ENCODE data around the gene MYBPC2.

MYBPC2 gene

GRCh38 chr19:50418176-50419021 lies 14.3 kb upstream of the MYBPC2 start, which contains the start of gene SPIB:
Gene SPIB (plus strand): TSS chr19:50418938. CDS start chr19:50418963, 25 bp downstream.
- Histone ChIP-seq H3K9me3 (ENCODE audit: control insufficient read depth in 2 of 2, low read length in 2 of 2) (no peaks in the 10 kb centered on the region), H3K27me3 (ENCODE audit: control insufficient read depth in 2 of 2, insufficient read depth in 2 of 2, low read length in 2 of 2) (peaks cover 7 to 23% of the 10 kb centered on the region in 2 donors), H3K9ac (ENCODE audit: low read depth in 1 of 2, low read length in 2 of 2) (peak within 1 kb of the TSS; percentile 8 to 48), H3K4me3 (ENCODE audit: low read length in 2 of 2) (peak within 1 kb of the TSS; percentile 28 to 65), H3K4me1 (ENCODE audit: control insufficient read depth in 2 of 2, insufficient read depth in 2 of 2, low read length in 2 of 2) (peaks cover 0 to 10% of the 10 kb centered on the region in 2 donors), H3K27ac (ENCODE audit: low read depth in 2 of 2, low read length in 2 of 2) (peak within 1 kb of the TSS; percentile 32 to 37), H3K36me3 (ENCODE audit: control insufficient read depth in 2 of 2, insufficient read depth in 2 of 2, low read length in 2 of 2) (no peaks in the 10 kb centered on the region)

GRCh38 chr19:50419022-50419579 lies 13.6 kb upstream of the MYBPC2 start:
- H3K36me3 ChIP-seq (ENCODE audit: control insufficient read depth in 2 of 2, insufficient read depth in 2 of 2, low read length in 2 of 2) = peaks cover 0 to 1% of the 10 kb centered on the region in 2 donors
- H3K27me3 ChIP-seq (ENCODE audit: control insufficient read depth in 2 of 2, insufficient read depth in 2 of 2, low read length in 2 of 2) = peaks cover 7 to 23% of the 10 kb centered on the region in 2 donors

GRCh38 chr19:50419580-50420035 lies 13.1 kb upstream of the MYBPC2 start:
- Histone ChIP-seq H3K27ac (ENCODE audit: low read depth in 2 of 2, low read length in 2 of 2) (peak overlapping the region; percentile 32 to 37), H3K9me3 (ENCODE audit: control insufficient read depth in 2 of 2, low read length in 2 of 2) (no peaks in the 10 kb centered on the region), H3K36me3 (ENCODE audit: control insufficient read depth in 2 of 2, insufficient read depth in 2 of 2, low read length in 2 of 2) (peaks cover 0 to 2% of the 10 kb centered on the region in 2 donors), H3K27me3 (ENCODE audit: control insufficient read depth in 2 of 2, insufficient read depth in 2 of 2, low read length in 2 of 2) (peaks cover 7 to 23% of the 10 kb centered on the region in 2 donors), H3K4me3 (ENCODE audit: low read length in 2 of 2) (peak overlapping the region; percentile 28 to 65), H3K9ac (ENCODE audit: low read depth in 1 of 2, low read length in 2 of 2) (no peak overlapping the region), H3K4me1 (ENCODE audit: control insufficient read depth in 2 of 2, insufficient read depth in 2 of 2, low read length in 2 of 2) (peaks cover 0 to 10% of the 10 kb centered on the region in 2 donors)

More at GRCh38 chr19:50419022-50419579, 13.6 kb upstream of the MYBPC2 start:
- Histone ChIP-seq H3K9ac (ENCODE audit: low read depth in 1 of 2, low read length in 2 of 2) (peak overlapping the region; percentile 8 to 48), H3K9me3 (ENCODE audit: control insufficient read depth in 2 of 2, low read length in 2 of 2) (no peaks in the 10 kb centered on the region), H3K4me1 (ENCODE audit: control insufficient read depth in 2 of 2, insufficient read depth in 2 of 2, low read length in 2 of 2) (peaks cover 0 to 10% of the 10 kb centered on the region in 2 donors), H3K4me3 (ENCODE audit: low read length in 2 of 2) (peak overlapping the region; percentile 28 to 65), H3K27ac (ENCODE audit: low read depth in 2 of 2, low read length in 2 of 2) (peak overlapping the region; percentile 32 to 37)

- Histone ChIP-seq H3K4me3 (ENCODE audit: low read length in 2 of 2) (peak overlapping the region in 1 of 2 donors; percentile 65), H3K27ac (ENCODE audit: low read depth in 2 of 2, low read length in 2 of 2) (no peak overlapping the region), H3K27me3 (ENCODE audit: control insufficient read depth in 2 of 2, insufficient read depth in 2 of 2, low read length in 2 of 2) (peaks cover 7 to 23% of the 10 kb centered on the region in 2 donors)
These were observed 12.6 kb upstream of the MYBPC2 start for GRCh38 chr19:50420127-50420526.

GRCh38 chr19:50420808-50421207 lies 11.9 kb upstream of the MYBPC2 start:
- H3K4me3 ChIP-seq (ENCODE audit: low read length in 2 of 2) = no peak overlapping the region
- peaks cover 0 to 2% of the 10 kb centered on the region in 2 donors for H3K36me3 ChIP-seq (ENCODE audit: control insufficient read depth in 2 of 2, insufficient read depth in 2 of 2, low read length in 2 of 2)
- no peak overlapping the region for H3K27ac ChIP-seq (ENCODE audit: low read depth in 2 of 2, low read length in 2 of 2)
- no peak overlapping the region for H3K9ac ChIP-seq (ENCODE audit: low read depth in 1 of 2, low read length in 2 of 2)
- H3K9me3 ChIP-seq (ENCODE audit: control insufficient read depth in 2 of 2, low read length in 2 of 2) = no peaks in the 10 kb centered on the region
- H3K27me3 ChIP-seq (ENCODE audit: control insufficient read depth in 2 of 2, insufficient read depth in 2 of 2, low read length in 2 of 2) = peaks cover 7 to 23% of the 10 kb centered on the region in 2 donors
- peaks cover 0 to 8% of the 10 kb centered on the region in 2 donors for H3K4me1 ChIP-seq (ENCODE audit: control insufficient read depth in 2 of 2, insufficient read depth in 2 of 2, low read length in 2 of 2)

More at GRCh38 chr19:50420127-50420526, 12.6 kb upstream of the MYBPC2 start:
- Histone ChIP-seq H3K4me1 (ENCODE audit: control insufficient read depth in 2 of 2, insufficient read depth in 2 of 2, low read length in 2 of 2) (peaks cover 0 to 9% of the 10 kb centered on the region in 2 donors), H3K9me3 (ENCODE audit: control insufficient read depth in 2 of 2, low read length in 2 of 2) (no peaks in the 10 kb centered on the region), H3K9ac (ENCODE audit: low read depth in 1 of 2, low read length in 2 of 2) (no peak overlapping the region), H3K36me3 (ENCODE audit: control insufficient read depth in 2 of 2, insufficient read depth in 2 of 2, low read length in 2 of 2) (peaks cover 0 to 2% of the 10 kb centered on the region in 2 donors)

- Histone ChIP-seq H3K27ac (ENCODE audit: low read depth in 2 of 2, low read length in 2 of 2) (no peak overlapping the region), H3K9me3 (ENCODE audit: control insufficient read depth in 2 of 2, low read length in 2 of 2) (no peaks in the 10 kb centered on the region), H3K9ac (ENCODE audit: low read depth in 1 of 2, low read length in 2 of 2) (no peak overlapping the region), H3K36me3 (ENCODE audit: control insufficient read depth in 2 of 2, insufficient read depth in 2 of 2, low read length in 2 of 2) (peaks cover 0 to 2% of the 10 kb centered on the region in 2 donors), H3K4me1 (ENCODE audit: control insufficient read depth in 2 of 2, insufficient read depth in 2 of 2, low read length in 2 of 2) (no peaks in the 10 kb centered on the region), H3K27me3 (ENCODE audit: control insufficient read depth in 2 of 2, insufficient read depth in 2 of 2, low read length in 2 of 2) (peaks cover 7 to 23% of the 10 kb centered on the region in 2 donors), H3K4me3 (ENCODE audit: low read length in 2 of 2) (no peak overlapping the region)
These were observed 10.1 kb upstream of the MYBPC2 start for GRCh38 chr19:50422397-50423278.

- Histone ChIP-seq H3K27me3 (ENCODE audit: control insufficient read depth in 2 of 2, insufficient read depth in 2 of 2, low read length in 2 of 2) (peaks cover 7 to 17% of the 10 kb centered on the region in 2 donors), H3K36me3 (ENCODE audit: control insufficient read depth in 2 of 2, insufficient read depth in 2 of 2, low read length in 2 of 2) (peaks cover 0 to 2% of the 10 kb centered on the region in 2 donors), H3K27ac (ENCODE audit: low read depth in 2 of 2, low read length in 2 of 2) (no peak overlapping the region), H3K9ac (ENCODE audit: low read depth in 1 of 2, low read length in 2 of 2) (no peak overlapping the region), H3K4me1 (ENCODE audit: control insufficient read depth in 2 of 2, insufficient read depth in 2 of 2, low read length in 2 of 2) (peaks cover 4% of the 10 kb centered on the region in 2 donors), H3K9me3 (ENCODE audit: control insufficient read depth in 2 of 2, low read length in 2 of 2) (no peaks in the 10 kb centered on the region), H3K4me3 (ENCODE audit: low read length in 2 of 2) (no peak overlapping the region)
These were observed 9.2 kb upstream of the MYBPC2 start for GRCh38 chr19:50423279-50424113.

- peaks cover 0 to 2% of the 10 kb centered on the region in 2 donors for H3K36me3 ChIP-seq (ENCODE audit: control insufficient read depth in 2 of 2, insufficient read depth in 2 of 2, low read length in 2 of 2)
- no peak overlapping the region for H3K27ac ChIP-seq (ENCODE audit: low read depth in 2 of 2, low read length in 2 of 2)
- H3K4me3 ChIP-seq (ENCODE audit: low read length in 2 of 2) = no peak overlapping the region
- H3K9me3 ChIP-seq (ENCODE audit: control insufficient read depth in 2 of 2, low read length in 2 of 2) = no peaks in the 10 kb centered on the region
- no peak overlapping the region for H3K9ac ChIP-seq (ENCODE audit: low read depth in 1 of 2, low read length in 2 of 2)
- peaks cover 2 to 3% of the 10 kb centered on the region in 2 donors for H3K27me3 ChIP-seq (ENCODE audit: control insufficient read depth in 2 of 2, insufficient read depth in 2 of 2, low read length in 2 of 2)
- peaks cover 4% of the 10 kb centered on the region in 2 donors for H3K4me1 ChIP-seq (ENCODE audit: control insufficient read depth in 2 of 2, insufficient read depth in 2 of 2, low read length in 2 of 2)
These were observed 7.1 kb upstream of the MYBPC2 start for GRCh38 chr19:50425581-50425980.

All from mucosa of rectum (tissue), 2 donors.